Breast epithelium (tissue), 3 donors: Measurements from ENCODE around the gene QTRT2.

ENCODE experiments used
- POLR2AphosphoS5 ChIP-seq, 3 donors: sonication (generic); formaldehyde crosslinking; IDR thresholded peaks; one replicate each; pipeline ENCODE4 v1.6.1; 2017; ENCODE audit warnings: antibody characterized with exemption in 3 of 3
- TF ChIP-seq, protein P1 (sequence below), 3 donors: fragments of 450-650 bp; IDR thresholded peaks; one replicate each; pipeline ENCODE4 v1.5.1; 2016 to 2017; ENCODE audit warnings: antibody characterized with exemption in 3 of 3, mild to moderate bottlenecking in 3 of 3, moderate library complexity in 3 of 3

DNA sequence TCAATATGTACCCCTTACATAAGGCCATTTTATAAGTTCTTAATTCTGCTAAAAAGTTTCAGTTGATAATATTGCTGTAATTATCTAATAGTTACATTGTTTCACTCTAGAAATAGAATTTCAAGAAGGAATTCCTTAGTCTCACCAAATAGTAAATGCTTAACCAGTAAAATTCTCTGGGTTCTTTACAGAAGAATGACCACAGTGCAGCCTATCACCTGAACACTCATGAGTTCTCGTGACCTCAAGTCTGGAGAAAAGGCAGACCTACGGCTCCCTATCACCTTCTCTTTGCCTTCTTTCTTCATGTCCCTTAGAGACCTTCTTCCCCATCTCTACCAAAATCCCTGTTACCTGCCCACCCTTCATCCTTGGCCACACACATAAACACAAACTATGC is 31.1 kb upstream of the QTRT2 start:
- TF ChIP-seq, protein P1, sequence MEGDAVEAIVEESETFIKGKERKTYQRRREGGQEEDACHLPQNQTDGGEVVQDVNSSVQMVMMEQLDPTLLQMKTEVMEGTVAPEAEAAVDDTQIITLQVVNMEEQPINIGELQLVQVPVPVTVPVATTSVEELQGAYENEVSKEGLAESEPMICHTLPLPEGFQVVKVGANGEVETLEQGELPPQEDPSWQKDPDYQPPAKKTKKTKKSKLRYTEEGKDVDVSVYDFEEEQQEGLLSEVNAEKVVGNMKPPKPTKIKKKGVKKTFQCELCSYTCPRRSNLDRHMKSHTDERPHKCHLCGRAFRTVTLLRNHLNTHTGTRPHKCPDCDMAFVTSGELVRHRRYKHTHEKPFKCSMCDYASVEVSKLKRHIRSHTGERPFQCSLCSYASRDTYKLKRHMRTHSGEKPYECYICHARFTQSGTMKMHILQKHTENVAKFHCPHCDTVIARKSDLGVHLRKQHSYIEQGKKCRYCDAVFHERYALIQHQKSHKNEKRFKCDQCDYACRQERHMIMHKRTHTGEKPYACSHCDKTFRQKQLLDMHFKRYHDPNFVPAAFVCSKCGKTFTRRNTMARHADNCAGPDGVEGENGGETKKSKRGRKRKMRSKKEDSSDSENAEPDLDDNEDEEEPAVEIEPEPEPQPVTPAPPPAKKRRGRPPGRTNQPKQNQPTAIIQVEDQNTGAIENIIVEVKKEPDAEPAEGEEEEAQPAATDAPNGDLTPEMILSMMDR (IDR thresholded peaks at IDR 0.05) = no peak
- TF ChIP-seq POLR2AphosphoS5 (IDR thresholded peaks at IDR 0.05) = no peak
